Measurements from ENCODE around the gene CLNK. TPM values are rescaled to one million over a fixed set of nuclear protein-coding genes. Genes with fewer than 3 reads are reported as not detected.

The CLNK gene
- polyA plus RNA-seq, 1 of the 3 experiments (the other 2 are of a cell fraction) = not detected

GRCh38 chr4:10732914-10733415 is 48.4 kb upstream of the CLNK start:
- Histone ChIP-seq H3K9me2 (no peaks in the 10 kb centered on the region), H3K4me1 (ENCODE audit: control insufficient read depth in 1 of 2, insufficient read depth in 2 of 2, low read depth in 1 of 2, low read length in 1 of 2) (no peaks in the 10 kb centered on the region), H3K36me3 (replicated peaks in 1 of 2; ENCODE audit: control insufficient read depth in 1 of 2, insufficient read depth in 2 of 2, low read length in 1 of 2) (no peaks in the 10 kb centered on the region), H3K9me3 (no peaks in the 10 kb centered on the region), H3K4me2 (no peak overlapping the region), H2AFZ (ENCODE audit: low read depth) (no peak overlapping the region), H3K4me3 (ENCODE audit: low read depth in 2 of 2, low read length in 1 of 2) (no peak overlapping the region), H3K79me2 (ENCODE audit: insufficient read depth) (no peaks in the 10 kb centered on the region), H3K27ac (ENCODE audit: low read depth in 2 of 2, low read length in 1 of 2) (no peak overlapping the region), H3K9ac (no peak overlapping the region), H4K20me1 (ENCODE audit: insufficient read depth) (no peaks in the 10 kb centered on the region), H3K27me3 (ENCODE audit: insufficient read depth) (no peaks in the 10 kb centered on the region), H3F3A (replicated peaks; ENCODE audit: insufficient read depth) (no peaks in the 10 kb centered on the region)
- TF ChIP-seq IRF3 (IDR thresholded peaks at IDR 0.05; ENCODE audit: low read depth, low read length) = no peak
- TF ChIP-seq USF2 (IDR thresholded peaks at IDR 0.05; ENCODE audit: borderline replicate concordance, low read depth, low read length) = no peak
- no peak for TF ChIP-seq POLR2AphosphoS5 (IDR thresholded peaks at IDR 0.05; ENCODE audit: low read depth, low read length)
- no peak for TF ChIP-seq SIN3A (IDR thresholded peaks at IDR 0.05; ENCODE audit: borderline replicate concordance, low read depth, low read length)
- TF ChIP-seq TCF12 (IDR thresholded peaks at IDR 0.05) = no peak
- TF ChIP-seq ELF1 (IDR thresholded peaks at IDR 0.05) = no peak
- no peak for TF ChIP-seq CHD2 (IDR thresholded peaks at IDR 0.05; ENCODE audit: low read length, partially characterized antibody)
- TF ChIP-seq EP300 (IDR thresholded peaks at IDR 0.05; ENCODE audit: borderline replicate concordance in 1 of 2, low read depth in 1 of 2, low read length in 1 of 2) = no peak
- TF ChIP-seq RFX5 (IDR thresholded peaks at IDR 0.05; ENCODE audit: low read length) = no peak
- no peak for TF ChIP-seq TEAD4 (IDR thresholded peaks at IDR 0.05; ENCODE audit: borderline replicate concordance, insufficient read depth)
- TF ChIP-seq MEF2A (IDR thresholded peaks at IDR 0.05; ENCODE audit: borderline replicate concordance, low read depth) = no peak
- 0% methylated on average over 5 of the region's 5 CpGs for WGBS (ENCODE audit: low lambda C conversion rate)
- no peak for DNase-seq
- ChIA-PET POLR2A (no interaction called here), CTCF (no interaction called here)

GRCh38 chr4:10732235-10732913 is 47.8 kb upstream of the CLNK start:
- H3F3A ChIP-seq (replicated peaks; ENCODE audit: insufficient read depth) = no peaks in the 10 kb centered on the region
- H3K4me2 ChIP-seq = no peak overlapping the region
- H3K9me3 ChIP-seq = no peaks in the 10 kb centered on the region
- H3K27ac ChIP-seq (ENCODE audit: low read depth in 2 of 2, low read length in 1 of 2) = no peak overlapping the region
- no peaks in the 10 kb centered on the region for H3K79me2 ChIP-seq (ENCODE audit: insufficient read depth)
- POLR2A ChIA-PET = no interaction called here
- no peak overlapping the region for H3K4me3 ChIP-seq (ENCODE audit: low read depth in 2 of 2, low read length in 1 of 2)
- no peaks in the 10 kb centered on the region for H4K20me1 ChIP-seq (ENCODE audit: insufficient read depth)
- no peaks in the 10 kb centered on the region for H3K9me2 ChIP-seq
- no peaks in the 10 kb centered on the region for H3K27me3 ChIP-seq (ENCODE audit: insufficient read depth)
- CTCF ChIA-PET = no interaction called here
- DNase-seq = no peak
- 0% methylated on average over 3 of the region's 3 CpGs for WGBS (ENCODE audit: low lambda C conversion rate)
- TF ChIP-seq FOXM1 (IDR thresholded peaks at IDR 0.05; ENCODE audit: low read depth) (no peak), NRF1 (IDR thresholded peaks at IDR 0.05; ENCODE audit: low read depth, low read length) (no peak), ELF1 (IDR thresholded peaks at IDR 0.05) (no peak), GABPA (IDR thresholded peaks at IDR 0.05; ENCODE audit: low read depth) (no peak), USF2 (IDR thresholded peaks at IDR 0.05; ENCODE audit: borderline replicate concordance, low read depth, low read length) (no peak), MXI1 (IDR thresholded peaks at IDR 0.05; ENCODE audit: low read depth, low read length) (no peak), JUND (IDR thresholded peaks at IDR 0.05) (no peak), EZH2phosphoT487 (IDR thresholded peaks at IDR 0.05; ENCODE audit: borderline replicate concordance, low read depth) (no peak), RCOR1 (IDR thresholded peaks at IDR 0.05; ENCODE audit: low read length) (no peak), GATA2 (CRISPR knock-in tag; IDR thresholded peaks at IDR 0.05) (no peak), MEF2A (IDR thresholded peaks at IDR 0.05; ENCODE audit: borderline replicate concordance, low read depth) (no peak), TEAD4 (IDR thresholded peaks at IDR 0.05; ENCODE audit: borderline replicate concordance, insufficient read depth) (no peak), YY1 (IDR thresholded peaks at IDR 0.05; ENCODE audit: low read depth) (no peak), PBX3 (IDR thresholded peaks at IDR 0.05) (no peak), FOXJ3 (CRISPR knock-in tag; IDR thresholded peaks at IDR 0.05) (no peak), NFIC (IDR thresholded peaks at IDR 0.05; ENCODE audit: borderline replicate concordance) (no peak), MAX (IDR thresholded peaks at IDR 0.05; ENCODE audit: low read depth) (no peak)
- no peak overlapping the region for H2AFZ ChIP-seq (ENCODE audit: low read depth)
- no peaks in the 10 kb centered on the region for H3K4me1 ChIP-seq (ENCODE audit: control insufficient read depth in 1 of 2, insufficient read depth in 2 of 2, low read depth in 1 of 2, low read length in 1 of 2)
- no peaks in the 10 kb centered on the region for H3K36me3 ChIP-seq (replicated peaks in 1 of 2; ENCODE audit: control insufficient read depth in 1 of 2, insufficient read depth in 2 of 2, low read length in 1 of 2)
- H3K9ac ChIP-seq = no peak overlapping the region
